Keratinocyte (primary cell): ENCODE data around the gene BATF. TPM values are rescaled to one million over a fixed set of nuclear protein-coding genes. Genes with fewer than 3 reads are reported as not detected.
"Not testable (repeated sequence)": the region's sequence is repeated elsewhere in the genome, so short reads cannot be mapped to it uniquely, and the experiment has no call there.

Experiments
- DNase-seq: peaks from one replicate; pipeline ENCODE4 v3.0.0-alpha.2; 2011; ENCODE audit warnings: low read depth, missing footprints, low spot score
- FAIRE-seq: peaks from 2 replicates; lab custom pipeline; 2011; peaks lifted over from hg19 to GRCh38; lab: Jason Lieb, UNC
- H2AFZ ChIP-seq: 2 replicates; pipeline ENCODE4 v1.6.0; 2012; ENCODE audit warnings: low read length, control low read depth, inconsistent platforms; ENCODE audit not compliant: control insufficient read depth
- H3K27ac ChIP-seq: 2 replicates; pipeline ENCODE4 v1.5.1; 2011; ENCODE audit warnings: low read length; ENCODE audit not compliant: control insufficient read depth, insufficient read depth
- H3K27me3 ChIP-seq: 3 replicates; pipeline ENCODE4 v1.6.0; 2011; ENCODE audit warnings: low read length; ENCODE audit not compliant: control insufficient read depth, insufficient read depth; ENCODE audit errors: extremely low read depth
- H3K36me3 ChIP-seq, 2 experiments: 2 replicates in 1 of 2; 3 replicates in 1 of 2; pipeline ENCODE4 v1.5.1; 2011; ENCODE audit warnings: low read length in 2 of 2, mild to moderate bottlenecking in 1 of 2; ENCODE audit not compliant: control insufficient read depth in 2 of 2, insufficient read depth in 2 of 2; ENCODE audit errors: extremely low read depth in 1 of 2
- H3K4me1 ChIP-seq: 3 replicates; pipeline ENCODE4 v1.5.1; 2011; ENCODE audit warnings: low read length; ENCODE audit not compliant: control insufficient read depth, insufficient read depth; ENCODE audit errors: extremely low read depth
- H3K4me2 ChIP-seq: 3 replicates; pipeline ENCODE4 v1.6.0; 2011; ENCODE audit warnings: low read depth, low read length; ENCODE audit not compliant: control insufficient read depth, insufficient read depth; ENCODE audit errors: extremely low read depth
- H3K4me3 ChIP-seq, 3 experiments: fragments of 200-600 bp in 1 of 3; sonication (generic) in 1 of 3; 2 replicates in 2 of 3; 3 replicates in 1 of 3; pipeline ENCODE4 v1.5.1; 2011 to 2016; ENCODE audit warnings: low read length in 3 of 3, mild to moderate bottlenecking in 3 of 3, control low read depth in 2 of 3, inconsistent platforms in 1 of 3, low read depth in 1 of 3, mixed read lengths in 1 of 3, mixed run types in 1 of 3, moderate library complexity in 1 of 3; ENCODE audit not compliant: control insufficient read depth in 2 of 3, insufficient read depth in 2 of 3; ENCODE audit errors: extremely low read depth in 1 of 3
- H3K79me2 ChIP-seq: 2 replicates; pipeline ENCODE4 v1.6.0; 2012; ENCODE audit warnings: low read length; ENCODE audit not compliant: control insufficient read depth, insufficient read depth
- H3K9ac ChIP-seq: 3 replicates; pipeline ENCODE4 v1.6.0; 2011; ENCODE audit warnings: low read length; ENCODE audit not compliant: control insufficient read depth, insufficient read depth; ENCODE audit errors: extremely low read depth
- H3K9me1 ChIP-seq: 3 replicates; pipeline ENCODE4 v1.6.0; 2011; ENCODE audit warnings: low read length; ENCODE audit not compliant: control insufficient read depth, insufficient read depth; ENCODE audit errors: extremely low read depth
- H3K9me3 ChIP-seq: 2 replicates; pipeline ENCODE4 v1.5.1; 2012; ENCODE audit warnings: low read depth, low read length; ENCODE audit not compliant: control insufficient read depth
- H4K20me1 ChIP-seq: 3 replicates; pipeline ENCODE4 v1.6.0; 2011; ENCODE audit warnings: low read length; ENCODE audit not compliant: control insufficient read depth, insufficient read depth; ENCODE audit errors: extremely low read depth
- CTCF ChIP-seq, 3 experiments: IDR thresholded peaks in 1 of 3; conservative IDR thresholded peaks in 1 of 3; optimal IDR thresholded peaks in 1 of 3; 2 replicates in 2 of 3; 3 replicates in 1 of 3; pipeline versions ENCODE3 to v1.5.1; 2011; ENCODE audit warnings: low read length in 3 of 3, mild to moderate bottlenecking in 3 of 3, moderate library complexity in 2 of 3, control low read depth in 1 of 3, inconsistent platforms in 1 of 3; ENCODE audit not compliant: insufficient read depth in 2 of 3; ENCODE audit errors: extremely low read depth in 1 of 3
- EZH2 ChIP-seq: IDR thresholded peaks from one replicate; pipeline ENCODE4 v1.6.1; 2012; ENCODE audit warnings: inconsistent platforms, mild to moderate bottlenecking, low read length, moderate library complexity
- dilution Hi-C: fragments of 300-500 bp; cut with MboI; formaldehyde crosslinking; loops from one replicate; pipeline ENCODE4 v1.7.0; 2020; ENCODE audit warnings: low sequenced_read_pairs; ENCODE audit not compliant: extremely low pct_ligation_motif_present
- polyA minus RNA-seq, 3 experiments: library from RNA; depleted of rRNA, polyadenylated mRNA; stranded (reverse); fragments of >200 nt; gene quantifications; 1 replicate in 1 of 3; 2 replicates in 1 of 3; 3 replicates in 1 of 3; pipeline ENCODE4 v1.2.3, GENCODE V29; 2011
- polyA plus RNA-seq, 5 experiments: library from polyadenylated mRNA; depleted of rRNA in 3 of 5; stranded (reverse) in 3 of 5; stranded (forward) in 1 of 5; unstranded in 1 of 5; fragments of >200 nt; gene quantifications; 1 replicate in 1 of 5; 2 replicates in 3 of 5; 3 replicates in 1 of 5; pipeline versions ENCODE4 v1.2.1 to v1.2.3, GENCODE V29; 2011 to 2012; ENCODE audit warnings: missing spikeins in 2 of 5, low read depth in 1 of 5, low replicate concordance in 1 of 5

The BATF gene
- polyA plus RNA-seq (not detected in 3 replicates), polyA minus RNA-seq (not detected in 3 replicates)
- not detected for polyA plus RNA-seq (2011; ENCODE audit: low read depth)
- not detected in 2 replicates for polyA plus RNA-seq (2011; cell fraction: cytosol; rRNA removed)
- not detected in 2 replicates for polyA plus RNA-seq (2011; cell fraction: nucleus; rRNA removed)
- not detected in 2 replicates for polyA plus RNA-seq (2012; ENCODE audit: low replicate concordance)
- polyA minus RNA-seq (2011; cell fraction: cytosol; rRNA and poly(A)+ RNA removed): not detected
- not detected in 2 replicates for polyA minus RNA-seq (2011; cell fraction: nucleus; rRNA and poly(A)+ RNA removed)

- TF ChIP-seq EZH2 (no peak), CTCF (optimal IDR thresholded peaks at IDR 0.05 in 1 of 3, IDR thresholded peaks at IDR 0.05 in 1 of 3, conservative IDR thresholded peaks at IDR 0.05 in 1 of 3; ENCODE audit: extremely low read depth in 1 of 3, insufficient read depth in 2 of 3, low read length in 3 of 3) (no peak)
- dilution Hi-C loops: no loop called here
- Histone ChIP-seq H3K27me3 (peaks cover 7% of the 10 kb centered on the region), H4K20me1 (no peaks in the 10 kb centered on the region), H3K9ac (no peak within 1 kb of the TSS), H2AFZ (no peak within 1 kb of the TSS), H3K79me2 (no peaks in the 10 kb centered on the region), H3K4me1 (no peaks in the 10 kb centered on the region), H3K27ac (no peak within 1 kb of the TSS), H3K4me2 (no peak within 1 kb of the TSS), H3K9me1 (no peaks in the 10 kb centered on the region), H3K4me3 (no peak within 1 kb of the TSS), H3K36me3 (no peaks in the 10 kb centered on the region), H3K9me3 (no peaks in the 10 kb centered on the region)
- FAIRE-seq: no peak
- no peak for DNase-seq
These were observed at the start of gene BATF for GRCh38 chr14:75522224-75522982. Gene BATF, plus strand, starts transcription at chr14:75522469. Its CDS starts 214 bp downstream, at chr14:75522683.

- H4K20me1 ChIP-seq, H3K9ac ChIP-seq, H3K9me3 ChIP-seq, H3K27ac ChIP-seq, dilution Hi-C loops, FAIRE-seq, H3K9me1 ChIP-seq, H3K4me2 ChIP-seq, H3K79me2 ChIP-seq, H3K4me3 ChIP-seq, H2AFZ ChIP-seq, DNase-seq, H3K4me1 ChIP-seq, H3K27me3 ChIP-seq: not testable (repeated sequence)
- peaks cover 9 to 18% of the 10 kb centered on the region in 2 experiments for H3K36me3 ChIP-seq
These were observed 48.1 kb upstream of the BATF start for GRCh38 chr14:75474127-75474526.
